NCI-H82 (cell line): ENCODE data around the gene AQP1.

ENCODE experiments used
- DNase-seq: peaks from one replicate; lab custom pipeline; 2025; lab: John Stamatoyannopoulos, UW

Gene AQP1

DNA sequence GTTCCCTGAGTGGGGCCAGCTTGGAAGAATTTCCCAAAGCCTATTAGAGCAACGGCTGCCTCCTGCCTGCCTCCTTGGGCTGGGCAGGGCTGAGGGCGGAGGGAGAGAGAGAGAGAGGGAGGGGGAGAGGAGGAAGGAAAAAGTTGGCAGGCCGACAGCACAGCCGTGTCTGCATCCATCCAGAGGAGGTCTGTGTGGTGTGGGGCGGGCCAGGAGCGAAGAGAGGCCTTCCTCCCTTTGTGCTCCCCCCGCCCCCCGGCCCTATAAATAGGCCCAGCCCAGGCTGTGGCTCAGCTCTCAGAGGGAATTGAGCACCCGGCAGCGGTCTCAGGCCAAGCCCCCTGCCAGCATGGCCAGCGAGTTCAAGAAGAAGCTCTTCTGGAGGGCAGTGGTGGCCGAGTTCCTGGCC, at the start of gene AQP1:
AQP1 (plus strand) TSS at position 293 of the 409 bp plus-strand sequence; CDS start at position 350, 57 bp downstream.
- peak; percentile 94 for DNase-seq

DNA sequence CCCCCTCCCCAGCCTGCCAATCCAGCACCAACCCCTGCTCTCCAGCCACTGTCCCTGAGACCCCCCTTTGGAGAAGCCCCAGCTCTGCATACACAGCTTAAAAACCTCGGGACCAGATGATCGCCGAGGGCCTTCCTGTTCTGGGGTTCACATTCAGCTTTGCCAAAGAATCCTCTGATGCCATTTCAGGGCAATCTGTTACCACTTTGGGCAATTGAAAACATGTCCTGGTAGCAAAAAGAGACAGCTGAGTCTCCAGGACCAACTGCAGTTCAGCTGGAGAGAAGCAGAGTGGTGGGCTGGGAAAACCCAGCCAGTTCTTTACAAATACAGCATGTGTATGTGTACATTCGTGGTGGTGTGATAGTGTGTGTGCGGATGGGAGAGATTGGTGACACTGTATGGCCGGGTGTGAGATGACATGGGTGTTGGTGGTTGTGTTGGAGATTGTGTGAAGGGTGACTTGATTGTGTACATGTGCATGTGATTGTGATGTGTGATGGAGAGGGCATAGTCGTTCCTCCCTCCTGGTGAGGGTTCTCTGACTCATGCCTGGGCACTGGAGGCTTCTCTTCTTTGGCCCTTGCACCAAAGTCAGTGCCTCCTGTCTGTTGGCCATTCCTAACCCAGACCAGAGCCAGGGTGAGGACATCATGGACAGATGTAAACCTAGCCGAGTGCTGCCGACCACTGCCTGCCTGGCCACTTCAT, 48.5 kb upstream of the AQP1 start:
- no peak for DNase-seq

DNA sequence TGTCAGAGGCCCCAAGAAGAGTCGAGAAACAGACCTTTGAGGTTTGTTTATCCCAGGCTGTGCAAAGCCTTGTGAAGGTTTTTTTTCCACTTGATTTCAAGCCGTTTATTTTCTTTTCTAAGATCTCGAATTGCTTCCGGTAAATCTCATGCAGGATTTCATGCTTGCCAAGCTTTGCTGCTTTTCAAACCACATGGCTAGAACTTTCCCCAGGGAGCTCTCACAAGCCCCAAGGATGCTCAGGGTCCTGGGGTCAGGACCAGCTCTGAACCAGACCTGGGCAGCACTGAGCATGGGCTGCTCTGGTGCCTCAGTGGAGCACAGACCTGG, 48.0 kb upstream of the AQP1 start:
- DNase-seq = no peak

DNA sequence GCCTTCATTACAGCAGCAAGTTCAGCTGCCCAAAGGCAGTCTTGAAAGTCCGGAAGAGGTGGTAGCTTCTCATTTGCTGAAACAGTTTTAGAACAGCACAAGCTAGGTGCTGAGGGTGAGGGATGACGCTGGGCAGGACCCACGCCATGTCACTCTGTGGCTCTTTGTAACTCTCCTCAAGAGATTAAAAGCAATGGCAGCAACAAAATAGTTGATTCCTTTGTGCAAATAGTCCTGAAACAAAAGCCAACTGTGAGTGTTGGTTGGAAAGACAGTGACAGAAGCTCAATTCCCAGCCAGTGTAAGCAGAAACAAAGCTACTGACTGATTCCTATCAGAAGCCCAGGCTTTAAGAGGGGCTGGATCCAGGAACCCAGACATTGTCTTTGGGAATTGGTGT, 47.6 kb upstream of the AQP1 start:
- DNase-seq = no peak

DNA sequence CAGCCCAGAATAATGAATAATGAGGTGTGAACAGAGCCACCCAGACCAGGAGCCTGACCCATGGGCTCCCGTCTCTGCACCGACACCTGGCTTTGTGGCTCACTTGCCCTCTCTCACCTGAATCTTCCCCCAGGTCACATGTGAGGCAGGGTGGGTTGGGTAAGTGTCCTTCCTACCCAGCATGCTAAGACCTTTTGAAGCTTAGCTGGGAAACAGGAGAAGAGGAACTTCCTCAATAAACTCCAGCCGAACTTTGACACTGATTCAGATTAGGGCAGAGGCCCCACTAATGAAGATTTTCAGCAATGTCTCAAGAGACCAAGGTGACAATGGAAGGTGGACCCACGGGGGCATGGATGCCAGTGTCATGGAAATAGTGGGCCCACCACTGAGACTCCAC, 46.6 kb upstream of the AQP1 start:
- DNase-seq = no peak

DNA sequence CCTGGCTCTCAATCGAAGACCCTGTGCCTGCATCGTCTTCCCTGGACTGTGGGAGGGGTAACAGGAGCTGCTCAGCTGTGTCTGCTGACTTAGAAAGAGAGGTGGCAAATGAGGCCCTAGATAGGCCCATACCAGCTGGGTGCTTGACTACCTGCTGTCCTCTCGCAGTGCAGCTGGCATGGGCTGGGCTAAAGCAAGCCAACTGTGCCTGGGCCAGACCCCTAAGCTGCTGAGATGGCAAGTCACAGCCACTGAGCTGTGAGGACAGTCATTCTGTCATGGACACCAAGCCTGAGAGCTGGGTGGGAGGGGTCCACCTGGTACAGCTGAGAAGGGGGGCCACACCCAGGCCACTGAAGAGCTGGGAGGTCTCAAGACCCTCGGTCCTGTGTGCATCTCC, 45.8 kb upstream of the AQP1 start:
- no peak for DNase-seq

DNA sequence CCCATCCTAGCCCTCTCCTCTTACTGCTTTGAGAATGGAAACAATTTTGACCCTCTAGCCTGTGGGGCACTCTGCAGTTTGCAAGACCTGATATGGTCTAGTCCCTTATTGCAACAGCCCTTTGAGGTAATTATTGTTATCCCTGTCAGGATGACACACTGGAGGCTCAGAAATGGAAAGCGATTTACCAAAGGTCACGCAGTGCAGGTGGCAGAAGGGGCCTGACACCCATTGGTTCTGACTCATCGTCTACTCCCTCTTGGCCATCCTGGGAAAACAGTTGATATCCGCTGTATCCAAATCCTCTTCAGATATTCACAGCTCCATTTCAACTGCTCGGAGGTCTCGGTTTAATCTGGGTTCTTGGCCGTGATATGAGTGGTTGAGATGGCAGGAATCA, 44.7 kb upstream of the AQP1 start:
- DNase-seq = no peak

DNA sequence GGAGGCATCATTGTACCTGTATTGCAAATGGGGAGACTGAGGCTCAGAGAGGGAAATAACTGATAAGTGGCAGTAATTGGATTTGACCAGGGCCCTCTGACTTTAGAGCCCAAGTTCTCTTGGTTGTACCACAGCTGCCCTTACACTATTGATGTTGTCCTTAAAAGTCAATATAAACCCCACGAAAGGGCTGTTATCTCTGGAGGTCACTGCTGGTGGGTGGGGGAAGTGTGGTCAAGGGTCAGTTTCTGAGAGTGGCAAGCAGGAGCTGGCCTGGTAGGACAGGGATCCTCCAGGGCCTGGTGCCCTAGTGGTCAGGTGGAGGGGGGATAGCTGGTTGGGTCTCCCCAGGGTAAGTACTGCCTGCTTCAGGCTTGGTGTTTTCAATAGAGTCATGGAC, 44.2 kb upstream of the AQP1 start:
- no peak for DNase-seq

DNA sequence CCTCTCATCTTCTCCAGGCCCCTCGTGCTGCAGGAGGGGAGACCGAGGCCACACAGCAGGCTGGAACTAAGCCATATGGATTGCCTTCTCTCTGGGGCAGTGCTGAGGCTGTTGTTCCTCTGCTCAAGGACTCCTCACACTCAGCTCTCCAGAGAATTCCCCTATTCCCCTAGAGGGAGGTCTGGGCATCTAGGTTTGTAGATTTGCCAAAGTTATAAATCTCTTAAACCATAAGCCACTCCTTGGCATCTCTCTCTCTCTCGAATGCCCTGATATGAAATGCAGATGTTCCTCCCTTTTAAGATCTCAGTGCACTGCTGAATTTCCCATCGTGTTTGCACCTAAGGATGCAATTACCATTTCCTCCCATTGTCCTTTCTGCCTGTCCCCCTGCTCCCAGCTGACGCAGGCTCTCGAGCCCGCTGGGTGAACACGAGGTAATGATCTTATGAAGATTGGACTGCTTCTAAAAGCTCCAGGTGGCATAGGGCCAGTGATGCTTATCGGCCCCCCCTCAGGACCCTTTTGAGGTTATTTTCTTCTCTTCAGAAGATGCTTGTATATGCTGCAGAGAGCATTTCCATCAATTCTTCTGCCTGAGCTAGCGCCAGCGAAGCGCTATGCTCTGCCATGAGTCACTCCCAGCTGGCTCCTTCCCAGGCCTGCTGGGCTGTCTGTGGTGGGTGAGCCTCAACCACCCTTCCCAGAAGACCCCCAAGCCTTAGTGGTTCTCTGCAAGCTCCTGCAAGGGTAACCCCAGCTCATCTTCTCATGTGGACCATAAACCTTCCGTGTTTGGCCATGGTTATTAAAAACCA, 41.6 kb upstream of the AQP1 start:
- no peak for DNase-seq

DNA sequence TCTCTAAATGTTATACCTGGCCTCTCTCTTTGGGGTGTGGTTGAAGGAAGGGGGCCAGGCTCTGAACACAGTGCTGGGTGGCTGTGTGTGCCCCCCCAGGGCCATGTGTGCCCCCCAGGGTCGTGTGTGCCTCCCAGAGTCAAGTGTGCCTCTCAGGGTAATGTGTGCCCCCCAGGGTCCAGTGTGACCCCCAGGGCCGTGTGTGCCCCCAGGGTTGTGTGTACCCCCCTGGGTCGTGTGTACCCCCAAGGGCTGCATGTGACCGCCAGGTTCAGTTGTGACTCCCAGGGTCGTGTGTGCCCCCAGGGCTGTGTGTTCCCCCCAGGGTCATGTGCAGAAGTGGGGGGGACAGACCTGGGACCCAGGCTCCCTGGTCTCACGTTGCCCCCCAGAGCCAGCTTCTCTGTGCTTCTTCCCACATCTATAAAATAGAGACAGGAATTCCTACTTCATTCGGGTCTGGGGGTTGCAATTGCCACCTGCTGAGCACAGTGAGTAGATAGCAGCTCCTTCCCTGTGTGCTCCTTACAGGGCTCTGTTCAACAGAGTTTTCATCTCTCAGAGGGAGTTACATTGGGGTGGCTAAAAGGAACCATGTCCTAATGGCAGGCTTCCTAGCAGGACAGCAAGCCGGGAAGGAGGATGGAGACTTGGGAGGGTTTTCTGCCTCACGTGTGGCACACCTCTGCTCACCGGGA, 40.7 kb upstream of the AQP1 start:
- no peak for DNase-seq

DNA sequence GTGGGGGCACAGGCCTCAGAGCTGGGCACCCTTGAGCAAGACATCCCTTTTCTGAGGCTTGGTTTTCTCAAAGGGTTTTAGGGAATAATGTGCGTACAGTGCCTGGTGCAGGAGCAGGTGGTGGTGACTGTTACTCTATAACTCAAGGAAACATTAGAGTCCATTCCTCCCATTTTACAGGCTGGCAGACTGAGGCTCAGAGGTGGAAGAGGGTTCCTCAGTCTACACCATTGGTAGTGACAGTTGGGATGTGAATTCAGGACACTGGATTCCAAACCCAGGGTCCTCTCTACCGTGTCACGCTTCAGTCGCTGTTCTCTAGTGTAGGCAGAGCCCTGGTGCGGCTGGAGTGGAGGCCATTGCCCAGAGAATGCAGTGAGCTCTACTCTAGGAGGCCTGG, 40.0 kb upstream of the AQP1 start:
- no peak for DNase-seq

DNA sequence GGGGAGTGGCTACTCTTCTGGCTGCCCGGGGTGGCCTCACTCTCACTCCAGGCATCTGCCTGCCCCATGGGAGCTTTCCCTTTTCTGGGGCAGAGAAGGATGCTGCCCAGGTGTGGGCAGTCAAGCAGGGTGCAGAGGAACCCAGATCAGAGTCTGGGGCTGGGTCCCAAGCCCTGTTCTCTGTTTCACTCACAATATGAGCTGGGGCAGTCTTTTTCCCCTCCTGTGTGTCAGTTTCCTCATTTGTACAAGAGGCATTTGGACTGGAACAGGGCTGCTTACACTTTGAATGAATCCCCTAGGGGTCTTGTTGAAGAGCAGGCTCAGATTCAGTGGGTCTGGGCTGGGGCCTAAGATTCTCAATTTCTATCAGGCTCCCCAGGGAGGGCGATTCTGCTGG, 38.4 kb upstream of the AQP1 start:
- no peak for DNase-seq

DNA sequence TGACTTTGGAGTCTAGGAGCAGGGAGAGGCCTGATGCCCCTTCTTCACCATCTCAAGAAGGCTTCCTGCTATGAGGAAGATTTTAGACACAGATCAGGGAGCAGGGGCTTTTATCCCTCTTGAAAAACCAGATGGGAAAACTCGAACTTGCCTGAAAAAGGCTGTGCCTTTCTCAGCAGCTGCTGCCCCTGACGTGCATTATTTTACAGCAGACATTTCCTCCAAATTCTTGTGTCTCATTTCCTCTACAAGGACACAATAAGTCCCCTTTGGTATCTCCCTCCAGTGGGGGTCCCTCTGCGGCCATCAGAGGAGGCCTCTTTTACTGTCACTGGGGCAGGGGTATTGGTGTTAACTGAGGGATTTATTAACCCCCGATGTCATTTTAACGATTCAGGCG, 38.0 kb upstream of the AQP1 start:
- no peak for DNase-seq

DNA sequence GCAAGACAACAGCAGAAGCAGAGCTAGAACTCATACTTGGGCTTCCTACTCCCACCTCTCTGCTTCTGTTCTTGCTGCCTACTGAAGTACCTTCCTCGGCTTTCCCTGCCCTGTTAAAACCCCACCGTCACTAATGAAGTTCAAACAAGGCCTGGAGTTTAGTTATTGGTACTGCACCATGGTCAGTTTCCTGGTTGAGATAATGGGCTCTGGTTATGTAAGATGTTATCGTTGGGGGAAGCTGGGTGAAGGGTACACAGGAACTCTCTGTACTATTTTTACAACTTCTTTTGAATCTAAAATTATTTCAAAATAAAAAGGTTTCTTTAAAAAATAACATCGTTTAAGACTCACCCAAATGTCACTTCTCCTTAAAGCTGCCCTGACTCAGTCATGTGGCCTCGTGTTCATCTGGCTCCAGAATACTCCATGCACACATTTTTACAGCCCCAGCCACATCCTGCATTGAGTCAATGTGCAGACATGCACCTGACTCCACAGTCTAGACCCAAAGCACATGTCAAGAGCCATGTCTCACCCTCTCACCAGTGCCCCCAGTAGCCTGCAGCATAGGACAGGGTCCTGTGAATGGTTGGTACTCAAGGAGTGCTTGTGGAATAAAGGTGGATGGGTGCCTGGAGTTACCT, 36.9 kb upstream of the AQP1 start:
- no peak for DNase-seq

DNA sequence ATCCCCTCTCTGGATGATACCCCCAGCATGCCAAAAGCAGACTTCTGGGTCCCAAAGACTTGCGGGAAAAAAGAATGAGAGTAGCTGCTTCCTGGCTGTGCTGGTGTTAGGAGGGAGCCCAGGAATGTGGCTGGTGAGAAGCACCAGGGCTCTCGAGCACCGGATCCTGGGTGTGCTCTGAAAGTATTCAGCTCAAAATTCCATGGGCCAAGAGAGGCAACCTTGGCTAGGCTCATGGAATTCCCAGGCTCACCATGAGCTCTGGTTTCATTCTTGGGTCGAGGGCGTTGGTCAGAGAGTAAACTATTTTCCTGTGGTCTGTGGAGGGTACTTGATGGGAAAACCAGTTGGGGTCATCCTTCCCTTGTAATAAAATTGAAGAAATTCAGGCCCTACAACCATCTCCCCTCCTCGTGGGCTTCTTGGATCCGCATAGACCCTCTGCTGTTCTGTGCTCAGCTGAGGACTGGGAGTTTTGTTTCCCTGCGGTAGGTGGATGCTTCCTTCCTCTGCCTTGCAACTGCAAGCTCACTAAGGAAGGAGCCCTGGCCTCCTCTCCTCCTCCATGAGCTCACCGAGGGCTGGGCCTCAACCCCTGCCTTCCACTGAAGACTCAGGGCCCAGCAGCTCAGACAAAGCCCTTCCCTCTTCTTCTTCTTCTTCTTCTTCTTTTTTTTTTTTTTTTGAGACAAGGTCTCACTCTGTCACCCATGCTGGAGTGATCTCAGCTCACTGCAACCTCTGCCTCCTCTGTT, 34.5 kb upstream of the AQP1 start:
- DNase-seq = no peak

DNA sequence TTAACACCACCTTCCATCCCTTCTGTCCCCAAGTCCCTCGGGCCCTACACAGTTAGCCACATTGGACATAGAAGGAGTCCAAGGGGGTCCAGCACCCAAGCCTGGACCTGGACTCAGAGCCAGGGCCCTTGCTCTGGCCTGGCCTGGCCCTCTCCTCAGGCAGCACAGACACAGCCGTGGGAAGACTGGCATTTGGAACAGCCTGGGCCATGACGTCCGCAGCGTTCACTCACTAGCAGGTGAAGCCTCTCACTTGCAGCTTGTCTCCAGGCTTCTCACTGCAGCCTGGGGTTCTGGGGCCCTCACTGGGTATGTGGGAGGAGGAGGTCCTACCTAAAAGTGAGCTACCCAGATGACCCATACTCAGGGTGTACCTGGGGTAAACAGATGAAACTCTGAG, 33.7 kb upstream of the AQP1 start:
- no peak for DNase-seq

DNA sequence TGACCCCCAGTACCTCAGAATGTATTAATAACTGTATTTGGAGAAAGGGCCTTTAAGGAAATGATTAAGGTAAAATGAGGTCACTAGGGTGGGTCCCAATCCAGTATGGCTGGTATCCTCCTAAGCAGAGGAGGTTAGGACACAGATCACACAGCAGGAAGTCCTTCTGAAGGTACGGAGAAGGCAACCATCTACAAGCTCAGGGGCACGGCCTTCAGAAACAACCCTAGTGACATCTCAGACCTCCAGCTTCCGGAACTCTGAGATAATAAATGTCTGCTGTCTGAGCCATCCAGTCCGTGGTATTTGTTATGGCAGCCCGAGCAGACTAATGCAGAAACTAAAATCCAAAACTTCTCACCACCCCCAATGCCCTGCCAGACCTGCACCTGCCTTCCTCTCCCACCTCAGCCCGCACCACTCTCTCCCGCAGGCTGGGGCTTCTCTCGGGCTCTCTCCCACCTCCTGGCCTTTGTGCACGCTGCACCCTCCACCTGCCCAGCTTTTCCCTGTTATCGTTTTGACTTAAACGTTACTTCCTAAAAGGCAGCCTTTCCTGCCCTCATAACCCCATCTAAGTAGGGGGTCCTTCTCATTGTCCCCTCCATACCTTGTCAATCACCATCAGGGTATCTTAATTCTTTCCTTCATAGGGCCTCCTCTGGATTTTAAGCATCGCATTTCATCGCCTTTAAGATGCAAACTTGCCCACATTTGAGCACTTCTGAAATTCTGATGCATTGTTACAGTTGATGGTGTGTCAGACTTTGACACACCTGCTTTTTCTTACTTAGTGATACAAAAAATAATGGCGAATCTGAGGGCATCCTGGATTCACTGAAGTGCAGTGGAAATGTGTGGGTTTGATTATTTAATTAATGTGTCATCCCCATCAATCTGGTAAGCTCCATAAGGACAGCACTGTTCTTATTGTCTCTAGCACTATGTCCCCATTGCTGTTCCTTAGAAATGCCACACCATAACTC, 32.2 kb upstream of the AQP1 start:
- DNase-seq = no peak

DNA sequence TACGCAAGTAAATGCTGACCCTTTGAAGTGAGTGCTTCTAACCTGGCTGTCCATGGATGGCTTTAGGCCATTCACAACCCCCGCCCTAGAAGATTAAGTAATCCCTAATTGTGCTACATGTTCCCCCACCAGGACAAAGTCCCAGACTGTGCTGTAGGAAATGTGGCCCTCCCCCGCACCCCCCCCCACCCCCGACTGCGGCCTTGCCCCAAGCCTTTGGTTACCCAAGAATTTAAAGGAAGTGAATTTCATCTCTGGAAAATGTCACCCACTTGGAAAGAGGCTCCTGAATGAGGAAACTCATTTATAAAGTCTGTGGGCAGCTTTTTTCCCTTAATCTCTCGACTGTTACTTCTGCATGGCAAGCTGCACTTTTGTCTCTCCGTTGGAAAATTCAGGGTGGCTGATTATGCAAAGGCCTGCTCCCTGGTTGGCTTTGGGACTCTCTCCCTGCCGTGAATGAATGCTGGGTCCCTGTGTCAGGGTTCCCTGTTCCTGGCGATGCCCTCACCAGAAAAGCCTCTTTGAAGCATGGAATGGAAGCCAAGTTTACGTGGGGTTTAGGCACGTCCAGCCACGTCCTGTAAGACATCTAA, 31.4 kb upstream of the AQP1 start:
- no peak for DNase-seq

DNA sequence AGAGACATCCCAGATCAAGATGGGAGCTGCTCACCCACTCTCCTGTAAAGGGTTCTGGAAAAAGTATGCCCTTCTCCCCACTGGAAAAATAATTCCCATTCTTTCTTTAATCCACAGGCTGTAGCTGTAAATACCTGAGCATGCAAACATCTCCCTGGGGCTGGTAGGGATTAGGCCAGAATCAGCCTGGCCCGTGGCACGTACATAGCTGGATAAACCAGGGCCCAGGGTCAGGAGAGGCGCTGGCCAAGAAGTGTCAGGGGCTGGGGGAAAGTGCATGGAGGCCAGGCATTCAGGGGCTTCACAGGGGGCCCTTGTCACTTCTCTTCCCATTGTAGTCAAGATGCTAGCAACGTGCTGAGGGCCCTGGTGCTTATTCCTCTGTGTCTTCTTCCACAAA, 30.7 kb upstream of the AQP1 start:
- DNase-seq = peak; percentile 25

DNA sequence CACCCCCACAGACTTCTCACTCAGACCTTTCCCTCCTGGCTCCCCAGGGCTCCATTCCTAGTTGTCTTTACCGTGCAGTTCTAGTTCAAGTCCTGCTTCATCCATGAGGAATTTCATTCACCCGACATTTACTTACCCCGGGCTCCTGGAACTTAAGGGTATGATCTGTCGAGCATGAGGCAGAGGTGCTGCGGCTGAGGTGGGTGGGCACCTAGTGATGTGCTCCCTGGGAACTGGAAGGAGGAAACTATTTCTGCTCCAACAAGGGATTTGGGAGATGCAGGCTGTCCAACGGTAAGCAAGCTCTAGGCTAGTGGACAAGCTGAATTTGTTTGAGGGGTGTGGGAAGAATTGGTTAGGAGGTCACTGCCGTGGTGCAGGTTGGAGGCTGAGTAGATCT, 30.2 kb upstream of the AQP1 start:
- no peak for DNase-seq
